Parathyroid adenoma (tissue), 2 donors: ENCODE results near the gene USP50.

ENCODE experiments used
- H2AFZ ChIP-seq: fragments of 300-600 bp; sonication (generic); one replicate; pipeline ENCODE4 v1.7.0; 2017; ENCODE audit warnings: antibody characterized with exemption, mild to moderate bottlenecking
- H3K27ac ChIP-seq: fragments of 300-600 bp; sonication (generic); one replicate; pipeline ENCODE4 v1.7.0; 2017
- H3K27me3 ChIP-seq: fragments of 300-600 bp; sonication (generic); one replicate; pipeline ENCODE4 v1.7.0; 2017; ENCODE audit warnings: low read length; ENCODE audit not compliant: control insufficient read depth, insufficient read depth
- H3K36me3 ChIP-seq: fragments of 300-600 bp; sonication (generic); one replicate; pipeline ENCODE4 v1.7.0; 2017; ENCODE audit warnings: low read length; ENCODE audit not compliant: control insufficient read depth, insufficient read depth
- H3K4me1 ChIP-seq: fragments of 300-600 bp; sonication (generic); one replicate; pipeline ENCODE4 v1.7.0; 2017; ENCODE audit warnings: control low read depth
- H3K4me2 ChIP-seq: fragments of 300-600 bp; sonication (generic); one replicate; pipeline ENCODE4 v1.7.0; 2017; ENCODE audit warnings: low read length
- H3K4me3 ChIP-seq: fragments of 300-600 bp; sonication (generic); one replicate; pipeline ENCODE4 v1.7.0; 2017; ENCODE audit warnings: low read depth, low read length
- H3K79me2 ChIP-seq: fragments of 300-600 bp; sonication (generic); one replicate; pipeline ENCODE4 v1.7.0; 2017; ENCODE audit warnings: control low read depth
- H3K9ac ChIP-seq: fragments of 300-600 bp; sonication (generic); one replicate; pipeline ENCODE4 v1.7.0; 2017; ENCODE audit warnings: mild to moderate bottlenecking
- H3K9me3 ChIP-seq: fragments of 300-600 bp; sonication (generic); one replicate; pipeline ENCODE4 v1.7.0; 2017; ENCODE audit warnings: low read length; ENCODE audit not compliant: control insufficient read depth
- CTCF ChIP-seq: fragments of 300-600 bp; sonication (generic); IDR thresholded peaks from one replicate; pipeline ENCODE4 v1.7.0; 2017; ENCODE audit warnings: antibody characterized with exemption, mild to moderate bottlenecking
- donor health status: primary hyperparathyroidism.

The USP50 gene

DNA sequence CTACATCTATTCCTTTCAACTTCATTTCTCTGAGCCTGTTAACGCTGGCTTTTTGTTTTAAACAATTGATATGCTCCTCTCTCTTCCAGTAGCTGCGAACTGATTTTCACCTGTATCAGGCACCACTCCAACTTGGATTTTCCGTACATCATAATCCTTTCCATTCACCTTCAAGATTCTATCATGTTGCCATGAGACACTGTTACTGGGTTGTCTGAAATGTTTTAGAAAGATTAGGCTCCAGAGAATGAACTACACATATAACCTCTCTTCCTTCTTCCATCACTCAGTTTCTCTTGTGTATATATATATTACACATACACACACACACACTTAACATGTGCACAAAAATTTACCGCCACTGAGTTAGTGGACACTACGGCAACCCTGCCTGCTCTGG is at the start of gene USP50:
Gene USP50, minus strand, starts transcription at position 101 of the 400 bp plus-strand sequence. CDS start 141 bp downstream, outside the sequence.
- Histone ChIP-seq H3K27me3 (no peaks in the 10 kb centered on the region), H3K4me3 (no peak within 1 kb of the TSS), H3K9ac (no peak within 1 kb of the TSS), H3K27ac (no peak within 1 kb of the TSS), H2AFZ (no peak within 1 kb of the TSS), H3K36me3 (no peaks in the 10 kb centered on the region), H3K4me1 (no peaks in the 10 kb centered on the region), H3K79me2 (no peaks in the 10 kb centered on the region), H3K4me2 (no peak within 1 kb of the TSS), H3K9me3 (no peaks in the 10 kb centered on the region)
- TF ChIP-seq CTCF: no peak

GRCh38 chr15:50594311-50594710 is 47.8 kb upstream of the USP50 start:
- H3K27ac ChIP-seq: no peak overlapping the region
- no peak overlapping the region for H2AFZ ChIP-seq
- H3K4me2 ChIP-seq: no peak overlapping the region
- H3K36me3 ChIP-seq: peaks cover 3% of the 10 kb centered on the region
- no peaks in the 10 kb centered on the region for H3K4me1 ChIP-seq
- no peak for TF ChIP-seq CTCF
- no peaks in the 10 kb centered on the region for H3K9me3 ChIP-seq
- no peaks in the 10 kb centered on the region for H3K79me2 ChIP-seq
- no peaks in the 10 kb centered on the region for H3K27me3 ChIP-seq
- no peak overlapping the region for H3K4me3 ChIP-seq
- no peak overlapping the region for H3K9ac ChIP-seq

DNA sequence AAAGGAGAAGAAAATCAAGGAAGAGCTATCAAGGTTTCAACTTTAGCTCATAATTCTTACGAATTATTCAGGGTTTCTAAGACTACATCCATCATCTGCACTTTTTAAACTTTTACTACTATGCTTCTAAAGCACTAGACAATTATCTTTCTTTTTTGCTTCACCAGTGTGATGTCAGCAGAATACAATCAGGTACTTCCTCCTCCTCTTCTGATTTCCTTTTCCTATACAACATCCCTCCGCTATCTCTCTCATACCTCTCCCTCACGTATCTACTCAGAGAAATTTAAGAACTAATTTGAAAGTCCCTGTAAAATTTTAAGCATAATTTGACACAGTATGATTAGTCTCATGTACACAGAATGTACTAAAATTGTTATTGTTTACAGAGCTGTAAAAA is 47.3 kb upstream of the USP50 start:
- no peaks in the 10 kb centered on the region for H3K79me2 ChIP-seq
- no peak overlapping the region for H2AFZ ChIP-seq
- no peak for TF ChIP-seq CTCF
- H3K9ac ChIP-seq: no peak overlapping the region
- H3K4me2 ChIP-seq: no peak overlapping the region
- no peak overlapping the region for H3K27ac ChIP-seq
- no peaks in the 10 kb centered on the region for H3K27me3 ChIP-seq
- no peaks in the 10 kb centered on the region for H3K9me3 ChIP-seq
- H3K36me3 ChIP-seq: peaks cover 3% of the 10 kb centered on the region
- no peaks in the 10 kb centered on the region for H3K4me1 ChIP-seq
- H3K4me3 ChIP-seq: no peak overlapping the region

DNA sequence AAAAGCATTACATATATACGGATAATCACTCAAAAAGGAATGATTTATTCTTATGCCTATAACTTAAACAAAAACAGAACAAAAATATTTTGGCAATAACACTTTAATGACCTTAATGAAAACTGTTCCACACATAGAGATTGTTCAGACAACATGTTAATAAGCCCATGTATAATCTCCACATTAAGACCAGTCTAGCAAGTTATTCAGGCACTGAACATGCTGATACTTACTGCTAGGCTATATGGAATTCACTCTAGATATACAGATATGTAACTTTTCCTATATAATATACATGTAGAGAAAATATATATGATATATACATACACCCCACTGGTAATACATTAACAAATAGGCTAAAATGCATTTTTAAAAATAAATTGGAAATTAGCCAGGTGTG is 43.8 kb upstream of the USP50 start:
- Histone ChIP-seq H2AFZ (no peak overlapping the region), H3K9me3 (no peaks in the 10 kb centered on the region), H3K36me3 (peaks cover 3% of the 10 kb centered on the region), H3K79me2 (no peaks in the 10 kb centered on the region), H3K9ac (no peak overlapping the region), H3K27ac (no peak overlapping the region), H3K4me3 (no peak overlapping the region), H3K4me2 (no peak overlapping the region), H3K4me1 (no peaks in the 10 kb centered on the region), H3K27me3 (no peaks in the 10 kb centered on the region)
- no peak for TF ChIP-seq CTCF

DNA sequence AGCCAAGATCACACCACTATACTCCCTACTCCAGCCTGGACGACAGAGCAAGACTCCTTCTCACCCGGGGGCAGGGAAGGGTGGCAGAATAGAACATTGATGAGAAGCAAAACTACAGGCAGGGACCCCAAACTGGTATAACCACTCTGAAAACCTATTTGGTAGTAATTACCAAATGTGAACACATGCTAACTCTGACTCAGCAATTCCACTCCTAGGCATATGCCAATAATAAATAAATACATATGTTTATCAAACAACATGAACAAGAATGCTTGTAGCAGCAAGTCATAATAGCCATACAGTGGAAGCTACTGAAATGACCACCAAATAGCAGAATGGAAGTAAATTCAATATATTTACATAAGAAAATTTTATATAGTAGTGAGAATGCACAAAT is 31.0 kb upstream of the USP50 start:
- Histone ChIP-seq H3K4me1 (no peaks in the 10 kb centered on the region), H3K27ac (no peak overlapping the region), H3K27me3 (no peaks in the 10 kb centered on the region), H3K9ac (no peak overlapping the region), H2AFZ (no peak overlapping the region), H3K4me3 (no peak overlapping the region), H3K9me3 (no peaks in the 10 kb centered on the region), H3K4me2 (no peak overlapping the region), H3K79me2 (no peaks in the 10 kb centered on the region), H3K36me3 (no peaks in the 10 kb centered on the region)
- no peak for TF ChIP-seq CTCF
